Central memory CD8-positive, alpha-beta T cell (primary cell): Measurements from ENCODE around the gene IQGAP3.

Source experiments
- ATAC-seq: fragments of 150-1000 bp; cut with Tn5 transposase; replicated peaks from 2 replicates; pipeline ENCODE4 v1.10.0; 2022; ENCODE audit warnings: mild to moderate bottlenecking, moderate FRiP score, moderate number of reproducible peaks; ENCODE audit not compliant: poor library complexity, severe bottlenecking; ENCODE audit errors: extremely low read depth
- DNase-seq, 2 donors: peaks; one replicate each; pipeline ENCODE4 v3.0.0; 2021; ENCODE audit warnings: low spot score in 2 of 2
- H3K27ac Mint-ChIP-seq: one replicate; pipeline ENCODE4 v1.8.0; 2022; ENCODE audit warnings: low read depth, mild to moderate bottlenecking, moderate library complexity, mixed read lengths
- H3K27me3 Mint-ChIP-seq: one replicate; pipeline ENCODE4 v1.8.0; 2022; ENCODE audit warnings: mixed read lengths
- H3K36me3 Mint-ChIP-seq: one replicate; pipeline ENCODE4 v1.8.0; 2022; ENCODE audit warnings: mild to moderate bottlenecking, moderate library complexity, mixed read lengths; ENCODE audit not compliant: insufficient read depth
- H3K4me1 Mint-ChIP-seq: one replicate; pipeline ENCODE4 v1.8.0; 2022; ENCODE audit warnings: mixed read lengths
- H3K4me3 Mint-ChIP-seq: one replicate; pipeline ENCODE4 v1.8.0; 2022; ENCODE audit warnings: mild to moderate bottlenecking, moderate library complexity, mixed read lengths
- H3K9me3 Mint-ChIP-seq: one replicate; pipeline ENCODE4 v1.8.0; 2022; ENCODE audit warnings: mixed read lengths

IQGAP3 gene

DNA sequence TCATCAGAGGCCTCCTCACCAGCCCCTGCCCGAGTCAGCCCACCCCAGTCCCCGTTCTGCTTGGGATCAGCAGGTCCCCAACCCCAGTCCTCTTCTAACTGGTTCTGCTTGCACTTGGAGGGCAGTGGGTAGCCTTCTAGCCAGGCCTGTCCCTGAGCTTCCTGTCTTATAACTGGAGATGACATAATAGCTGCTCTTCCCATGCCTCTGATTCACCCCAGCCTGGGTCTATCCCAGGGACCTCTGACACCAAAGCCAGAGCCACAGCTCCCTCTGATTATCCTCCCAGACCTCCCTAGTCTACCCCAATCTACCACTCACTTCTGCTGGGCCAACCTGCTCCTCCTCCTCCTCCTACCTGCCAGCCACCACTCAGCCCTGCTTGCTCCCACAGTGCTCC, 31.4 kb downstream of the IQGAP3 start:
- DNase-seq (no peak), ATAC-seq (no peak)
- no peaks in the 10 kb centered on the region for H3K27me3 Mint-ChIP-seq
- no peak overlapping the region for H3K4me3 Mint-ChIP-seq
- H3K36me3 Mint-ChIP-seq = no peaks in the 10 kb centered on the region
- H3K4me1 Mint-ChIP-seq = peaks cover 4% of the 10 kb centered on the region
- no peaks in the 10 kb centered on the region for H3K9me3 Mint-ChIP-seq
- H3K27ac Mint-ChIP-seq = no peak overlapping the region

DNA sequence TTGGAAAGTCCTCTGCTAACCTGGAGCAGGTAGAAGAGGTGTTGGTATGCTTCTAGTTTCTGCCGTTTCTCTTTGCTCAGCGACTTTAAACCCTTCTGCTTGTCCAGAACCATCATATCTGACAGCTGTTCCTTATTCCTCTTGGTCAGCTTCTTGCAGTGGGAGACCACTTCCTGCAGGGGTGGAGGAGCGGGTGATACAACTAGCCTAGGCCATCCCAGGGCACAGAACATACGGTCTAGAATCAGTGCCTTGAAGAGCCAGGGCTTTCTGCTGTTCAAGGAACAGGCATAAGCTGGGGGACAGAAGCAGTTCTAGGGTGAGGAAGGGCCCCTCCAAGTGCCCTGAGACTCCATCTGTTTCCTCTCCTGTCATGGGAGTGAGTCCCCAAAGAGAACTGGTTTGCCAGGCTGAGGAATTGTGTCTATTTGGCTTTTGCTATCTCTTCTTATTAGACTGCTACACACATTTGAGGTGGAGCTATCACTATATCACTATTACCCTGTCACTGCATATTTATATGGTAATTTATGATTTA, 32.5 kb downstream of the IQGAP3 start:
- Mint-ChIP-seq H3K27me3 (no peaks in the 10 kb centered on the region), H3K36me3 (no peaks in the 10 kb centered on the region), H3K4me3 (no peak overlapping the region), H3K27ac (no peak overlapping the region), H3K9me3 (no peaks in the 10 kb centered on the region), H3K4me1 (peaks cover 4% of the 10 kb centered on the region)
- ATAC-seq = no peak
- DNase-seq = no peak

- Mint-ChIP-seq H3K27ac (no peak overlapping the region), H3K9me3 (no peaks in the 10 kb centered on the region), H3K27me3 (no peaks in the 10 kb centered on the region), H3K36me3 (peaks cover 2% of the 10 kb centered on the region), H3K4me3 (no peak overlapping the region), H3K4me1 (peaks cover 4% of the 10 kb centered on the region)
- no peak for ATAC-seq
- no peak for DNase-seq
These were observed 33.5 kb downstream of the IQGAP3 start for GRCh38 chr1:156538711-156539440.

DNA sequence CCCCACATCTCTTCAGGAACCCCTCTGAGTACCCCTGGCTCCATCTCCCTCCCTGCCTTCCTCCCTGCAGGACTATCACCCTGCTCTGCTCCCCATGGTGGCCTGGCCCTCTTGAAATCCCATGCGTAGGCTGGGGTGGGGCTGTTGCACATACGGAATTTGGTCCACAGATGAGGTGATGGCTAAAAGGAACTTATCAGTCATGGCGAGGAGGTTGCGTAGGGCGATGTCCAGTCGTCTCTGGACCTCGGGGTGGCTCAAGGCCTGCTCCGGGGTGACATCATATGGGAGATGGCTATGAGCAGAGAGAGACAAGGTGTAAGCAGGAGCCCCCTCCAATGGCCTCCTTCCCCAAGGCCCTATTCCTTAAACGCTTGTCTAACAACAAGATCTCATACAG, 35.3 kb downstream of the IQGAP3 start:
- Mint-ChIP-seq H3K27me3 (no peaks in the 10 kb centered on the region), H3K9me3 (no peaks in the 10 kb centered on the region), H3K4me3 (no peak overlapping the region), H3K4me1 (no peaks in the 10 kb centered on the region), H3K36me3 (peaks cover 3% of the 10 kb centered on the region), H3K27ac (no peak overlapping the region)
- no peak for ATAC-seq
- no peak for DNase-seq

GRCh38 chr1:156534424-156535060, 37.8 kb downstream of the IQGAP3 start:
- ATAC-seq (no peak), DNase-seq (no peak)
- peaks cover 3% of the 10 kb centered on the region for H3K36me3 Mint-ChIP-seq
- H3K27me3 Mint-ChIP-seq = no peaks in the 10 kb centered on the region
- no peak overlapping the region for H3K27ac Mint-ChIP-seq
- no peaks in the 10 kb centered on the region for H3K4me1 Mint-ChIP-seq
- no peaks in the 10 kb centered on the region for H3K9me3 Mint-ChIP-seq
- H3K4me3 Mint-ChIP-seq = no peak overlapping the region

DNA sequence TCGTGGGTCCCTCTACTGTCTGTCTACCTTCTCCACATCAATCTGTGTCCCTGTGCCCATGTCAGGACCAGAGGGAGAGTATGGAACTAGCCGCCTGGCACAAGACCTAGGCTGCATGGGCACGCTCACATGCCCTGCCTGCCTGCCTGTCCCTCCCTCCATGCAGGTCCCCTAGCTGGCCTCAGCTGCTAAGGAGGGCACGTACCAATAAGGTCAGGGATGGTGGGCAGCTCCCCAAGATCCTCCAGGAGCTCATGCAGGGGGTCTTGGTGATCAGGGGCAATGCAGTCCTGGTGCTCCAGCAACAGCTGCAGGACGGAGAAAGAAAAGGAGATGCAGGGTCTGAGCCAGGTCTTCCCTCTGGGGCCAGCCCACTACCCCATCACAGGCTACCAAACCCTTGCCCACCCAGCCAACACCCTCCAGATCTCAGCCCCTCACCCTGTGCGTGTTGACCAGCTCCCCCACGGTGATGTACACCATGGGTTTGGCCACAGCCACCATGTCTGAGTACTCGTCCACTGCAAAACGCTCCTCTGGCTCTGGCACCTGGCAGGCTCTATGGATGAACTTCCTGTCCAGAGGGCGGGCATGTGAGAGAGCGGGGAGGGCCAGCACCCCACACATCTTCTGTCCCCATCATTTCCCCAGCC, 38.7 kb downstream of the IQGAP3 start:
- ATAC-seq = no peak
- Mint-ChIP-seq H3K4me1 (peaks cover 1% of the 10 kb centered on the region), H3K27ac (no peak overlapping the region), H3K36me3 (peaks cover 5% of the 10 kb centered on the region), H3K4me3 (no peak overlapping the region), H3K27me3 (no peaks in the 10 kb centered on the region), H3K9me3 (no peaks in the 10 kb centered on the region)
- no peak for DNase-seq

- ATAC-seq (no peak), DNase-seq (no peak)
- Mint-ChIP-seq H3K36me3 (peaks cover 5% of the 10 kb centered on the region), H3K9me3 (no peaks in the 10 kb centered on the region), H3K4me1 (peaks cover 9% of the 10 kb centered on the region), H3K27me3 (no peaks in the 10 kb centered on the region), H3K4me3 (no peak overlapping the region), H3K27ac (no peak overlapping the region)
These were observed 40.0 kb downstream of the IQGAP3 start for GRCh38 chr1:156532374-156532773.

- no peaks in the 10 kb centered on the region for H3K27me3 Mint-ChIP-seq
- H3K36me3 Mint-ChIP-seq = peaks cover 5% of the 10 kb centered on the region
- H3K4me1 Mint-ChIP-seq = peaks cover 23% of the 10 kb centered on the region
- H3K9me3 Mint-ChIP-seq = no peaks in the 10 kb centered on the region
- DNase-seq (no peak), ATAC-seq (no peak)
- H3K27ac Mint-ChIP-seq = no peak overlapping the region
- no peak overlapping the region for H3K4me3 Mint-ChIP-seq
These were observed 42.4 kb downstream of the IQGAP3 start for GRCh38 chr1:156530006-156530405.

DNA sequence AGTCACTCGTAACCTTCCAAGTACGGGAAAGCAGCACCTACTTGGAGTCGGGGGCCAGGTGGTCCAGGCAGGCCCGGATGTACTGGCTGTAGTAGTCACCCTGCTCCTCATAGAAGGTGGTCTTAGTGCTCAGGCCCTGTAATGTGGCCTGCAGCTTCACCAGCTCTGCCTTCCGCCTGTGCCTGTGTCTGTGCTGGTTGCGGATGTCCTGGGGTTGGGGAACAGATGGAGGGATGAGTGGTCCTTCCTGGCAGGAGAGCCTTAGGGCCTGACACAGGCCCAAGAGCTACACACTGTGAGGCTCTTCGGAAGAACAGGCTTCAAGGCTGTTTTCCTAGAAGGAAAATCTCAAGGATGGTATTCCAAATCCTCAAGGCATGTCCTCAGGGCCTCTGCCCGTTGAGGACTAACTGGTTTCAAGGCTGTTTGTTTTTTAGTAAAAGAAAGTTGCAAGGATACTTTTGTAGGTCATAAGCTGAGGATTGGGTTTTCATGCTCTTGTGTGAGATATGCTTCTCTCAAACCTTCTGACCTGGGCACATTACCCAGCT, 43.4 kb downstream of the IQGAP3 start:
- no peak overlapping the region for H3K27ac Mint-ChIP-seq
- no peak for ATAC-seq
- peaks cover 33% of the 10 kb centered on the region for H3K4me1 Mint-ChIP-seq
- DNase-seq = no peak
- no peak overlapping the region for H3K4me3 Mint-ChIP-seq
- H3K9me3 Mint-ChIP-seq = no peaks in the 10 kb centered on the region
- H3K36me3 Mint-ChIP-seq = peaks cover 4% of the 10 kb centered on the region
- no peaks in the 10 kb centered on the region for H3K27me3 Mint-ChIP-seq

DNA sequence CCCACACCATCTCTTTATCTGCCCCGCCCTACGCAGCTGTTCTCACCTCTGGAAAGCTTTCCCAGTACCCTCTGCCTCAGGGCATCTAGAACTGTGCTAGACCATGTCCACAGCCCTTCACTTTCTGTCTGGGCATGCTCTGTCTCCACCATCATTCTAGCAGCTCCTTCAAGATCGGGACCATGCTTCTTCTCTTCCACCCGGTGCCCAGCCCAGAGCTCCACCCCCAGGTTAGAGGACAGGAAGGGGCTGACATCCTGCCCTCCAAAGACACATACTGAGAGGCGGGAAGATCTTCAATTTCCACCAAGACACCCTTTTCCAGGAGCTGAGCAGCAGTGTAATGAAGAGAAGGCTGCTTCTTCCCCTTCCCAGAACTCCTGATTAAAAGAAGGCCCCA, 44.1 kb downstream of the IQGAP3 start:
- Mint-ChIP-seq H3K36me3 (peaks cover 2% of the 10 kb centered on the region), H3K27ac (no peak overlapping the region), H3K27me3 (no peaks in the 10 kb centered on the region), H3K4me3 (peak overlapping the region; percentile 2), H3K4me1 (peaks cover 36% of the 10 kb centered on the region), H3K9me3 (no peaks in the 10 kb centered on the region)
- no peak for DNase-seq
- no peak for ATAC-seq

DNA sequence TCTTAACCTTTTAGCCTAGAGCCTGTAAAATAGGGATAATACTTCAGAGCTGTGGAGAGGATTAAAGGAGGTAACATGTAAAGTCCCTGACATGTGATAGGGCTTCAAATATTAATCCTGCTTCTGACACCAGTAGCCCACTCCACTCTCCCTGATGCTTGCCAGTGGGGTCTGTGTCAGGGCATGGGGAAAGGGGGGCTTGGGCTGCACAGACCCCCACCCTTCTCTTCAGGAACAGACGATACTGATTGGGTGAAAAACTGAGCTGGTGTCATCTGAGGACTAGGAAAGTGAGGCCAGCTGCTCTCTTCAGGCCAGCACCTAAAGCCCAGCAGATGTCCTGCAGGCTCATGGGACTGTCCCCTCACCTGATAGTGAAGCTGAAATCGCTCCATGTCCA, 44.8 kb downstream of the IQGAP3 start:
- Mint-ChIP-seq H3K9me3 (no peaks in the 10 kb centered on the region), H3K4me3 (no peak overlapping the region), H3K4me1 (peaks cover 36% of the 10 kb centered on the region), H3K27ac (no peak overlapping the region), H3K27me3 (no peaks in the 10 kb centered on the region), H3K36me3 (peaks cover 2% of the 10 kb centered on the region)
- DNase-seq (no peak), ATAC-seq (no peak)

DNA sequence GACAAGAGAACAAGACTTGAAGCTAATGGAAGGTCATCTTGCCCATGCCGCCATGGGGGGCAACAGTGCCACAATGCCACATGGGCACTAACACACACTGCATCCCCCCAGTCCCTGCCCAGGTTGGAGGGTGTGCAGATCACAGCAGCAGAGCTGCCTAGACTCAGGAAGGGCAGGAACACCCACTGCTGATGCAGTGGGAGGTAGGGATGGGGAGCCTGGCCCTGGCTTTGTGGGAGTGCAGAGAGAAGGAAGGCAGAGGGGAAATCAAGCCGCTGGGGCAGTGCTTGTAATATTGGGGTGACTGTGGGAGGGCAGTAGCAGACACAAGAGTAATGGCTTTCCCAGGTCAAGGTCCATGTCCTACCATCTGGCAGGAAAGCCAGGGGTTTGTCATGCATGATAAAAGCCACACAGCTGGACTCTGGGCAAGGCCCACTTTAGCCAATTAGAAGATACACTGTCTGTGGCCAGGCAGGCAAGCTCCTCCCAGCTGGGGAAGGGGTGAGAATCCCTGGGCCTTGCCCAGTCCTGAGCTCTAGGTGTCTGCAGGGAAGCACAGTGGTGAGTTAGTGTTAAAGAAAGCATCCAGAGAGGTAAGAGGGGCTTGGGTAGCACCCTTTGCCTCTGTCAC, 46.4 kb downstream of the IQGAP3 start:
- no peak overlapping the region for H3K4me3 Mint-ChIP-seq
- H3K27me3 Mint-ChIP-seq = no peaks in the 10 kb centered on the region
- peak overlapping the region; percentile 83 for H3K27ac Mint-ChIP-seq
- ATAC-seq (no peak), DNase-seq (no peak)
- H3K9me3 Mint-ChIP-seq = no peaks in the 10 kb centered on the region
- H3K36me3 Mint-ChIP-seq = peaks cover 2% of the 10 kb centered on the region
- H3K4me1 Mint-ChIP-seq = peaks cover 36% of the 10 kb centered on the region
